Right cardiac atrium (tissue), 5 donors: ENCODE data around the gene ZNF691. TPM values are rescaled to one million over a fixed set of nuclear protein-coding genes. Genes with fewer than 3 reads are reported as not detected.
"Not testable (repeated sequence)": the region's sequence is repeated elsewhere in the genome, so short reads cannot be mapped to it uniquely, and the experiment has no call there.

Experiments used
- ATAC-seq, 2 donors: fragments of 200-7000 bp; cut with Tn5 transposase; one replicate each; pipeline versions ENCODE4 v1.8.0 to v1.9.1; 2020; ENCODE audit warnings: moderate library complexity in 2 of 2, mild to moderate bottlenecking in 1 of 2
- DNase-seq, 3 donors: peaks; one replicate each; pipeline ENCODE4 v3.0.0-alpha.2; 2020
- H3K27ac ChIP-seq: one replicate; pipeline ENCODE4 v1.5.1; 2013; ENCODE audit warnings: mild to moderate bottlenecking, low read length, control low read depth, moderate library complexity
- H3K27me3 ChIP-seq: one replicate; pipeline ENCODE4 v1.6.1; 2013; ENCODE audit not compliant: control insufficient read depth, insufficient read depth
- H3K4me1 ChIP-seq: one replicate; pipeline ENCODE4 v1.6.1; 2013; ENCODE audit warnings: low read length; ENCODE audit not compliant: control insufficient read depth, insufficient read depth
- H3K4me3 ChIP-seq: one replicate; pipeline ENCODE4 v1.5.1; 2013; ENCODE audit warnings: low read length, control low read depth
- H3K9me3 ChIP-seq: one replicate; pipeline ENCODE4 v1.6.1; 2013; ENCODE audit warnings: low read length; ENCODE audit not compliant: control insufficient read depth
- WGBS: extraction: QIAGEN DNeasy Blood & Tissue Kit; methylation state at CpG from one replicate; pipeline ENCODE4 v1.1.7; 2013; 5-methylcytosine and 5-hydroxymethylcytosine counted together
- intact Hi-C, 4 donors: fragments of 100-400 bp; cut with DNase I; formaldehyde crosslinking; loops; one replicate each; pipeline versions ENCODE4 v1.11.0 to v1.14.0; 2022 to 2023
- polyA plus RNA-seq: library from polyadenylated mRNA; stranded (reverse); fragments of 200-250 nt; gene quantifications from one replicate; pipeline ENCODE4 v1.2.3, GENCODE V29; 2013
- total RNA-seq, 4 donors: library from RNA; stranded (reverse); fragmentation: NEBNext Ultra II Directional; extraction: Animal tissue kit (Norgen Biotek cat#: 25700); gene quantifications; one replicate each; pipeline ENCODE4 v1.2.1, GENCODE V29; 2021
- donor health status: healthy with polysubstance abuse.
- donor health status: DM: no; HTN: yes; CAD: no.
- donor health status: DM: no; HTN: no; CAD: no.
- donor health status: DM: no; HTN: yes; CAD: no; lungs with severe emphysema.
- donor health status: DM: yes; HTN: yes; CAD: no.

The ZNF691 gene
- total and polyA plus RNA-seq, 5 donors, result 5.5 to 10.3 (median 8.8) TPM

GRCh38 chr1:42886800-42887199 lies 40.4 kb downstream of the ZNF691 start:
- Histone ChIP-seq H3K4me1 (no peaks in the 10 kb centered on the region), H3K27me3 (no peaks in the 10 kb centered on the region), H3K4me3 (no peak overlapping the region), H3K9me3 (no peaks in the 10 kb centered on the region), H3K27ac (no peak overlapping the region)
- intact Hi-C loops, result no loop called here
- DNase-seq (peak in 2 of 3 donors; percentile 46 to 50), ATAC-seq (no peak)
- 69% methylated on average over 21 of the region's 21 CpGs for WGBS

- DNase-seq (peak in 1 of 3 donors; percentile 54), ATAC-seq (no peak)
- Histone ChIP-seq H3K4me3 (no peak overlapping the region), H3K4me1 (no peaks in the 10 kb centered on the region), H3K9me3 (no peaks in the 10 kb centered on the region), H3K27me3 (no peaks in the 10 kb centered on the region), H3K27ac (no peak overlapping the region)
- WGBS, result 93% methylated on average over 20 of the region's 20 CpGs
- intact Hi-C loops, result no loop called here
Measured at GRCh38 chr1:42887366-42887765, 41.0 kb downstream of the ZNF691 start.

GRCh38 chr1:42888013-42888633 lies 41.7 kb downstream of the ZNF691 start:
- no peak overlapping the region for H3K4me3 ChIP-seq
- H3K27ac ChIP-seq, result no peak overlapping the region
- intact Hi-C loops, result no loop called here
- DNase-seq (peak in 1 of 3 donors; percentile 50), ATAC-seq (no peak)
- no peaks in the 10 kb centered on the region for H3K4me1 ChIP-seq
- no peaks in the 10 kb centered on the region for H3K9me3 ChIP-seq
- 90% methylated on average over 31 of the region's 31 CpGs for WGBS
- H3K27me3 ChIP-seq, result peaks cover under 1% of the 10 kb centered on the region

GRCh38 chr1:42889264-42889663 lies 42.9 kb downstream of the ZNF691 start:
- DNase-seq, result no peak
- ATAC-seq, result no peak
- no peaks in the 10 kb centered on the region for H3K9me3 ChIP-seq

GRCh38 chr1:42891465-42892138 lies 45.2 kb downstream of the ZNF691 start:
- H3K9me3 ChIP-seq, result no peaks in the 10 kb centered on the region
- intact Hi-C loops, result no loop called here
- H3K27me3 ChIP-seq, result peaks cover 3% of the 10 kb centered on the region
- no peak overlapping the region for H3K27ac ChIP-seq
- DNase-seq (no peak), ATAC-seq (no peak)
- no peak overlapping the region for H3K4me3 ChIP-seq
- no peaks in the 10 kb centered on the region for H3K4me1 ChIP-seq
- 61% methylated on average over 5 of the region's 5 CpGs for WGBS

More at GRCh38 chr1:42889264-42889663, 42.9 kb downstream of the ZNF691 start:
- intact Hi-C loops, result no loop called here
- H3K4me3 ChIP-seq, result no peak overlapping the region
- WGBS, result 83% methylated on average over 4 of the region's 4 CpGs
- H3K4me1 ChIP-seq, result no peaks in the 10 kb centered on the region
- H3K27me3 ChIP-seq, result peaks cover 3% of the 10 kb centered on the region
- H3K27ac ChIP-seq, result no peak overlapping the region

GRCh38 chr1:42899960-42900359 lies 53.5 kb downstream of the ZNF691 start:
- H3K4me3 ChIP-seq, H3K27ac ChIP-seq, DNase-seq, H3K27me3 ChIP-seq, H3K9me3 ChIP-seq, H3K4me1 ChIP-seq, ATAC-seq, intact Hi-C loops: not testable (repeated sequence)
- 89% methylated on average over 4 of the region's 4 CpGs for WGBS

Other genes starting within 250 kb of the ZNF691 start
- 10 to 100 TPM; 18.7 to 24.2 (median 19.8) TPM for gene PPIH, start 188.2 kb upstream of the ZNF691 start, total RNA-seq
- 27.5 TPM for gene PPIH, start 188.2 kb upstream of the ZNF691 start, polyA plus RNA-seq
- 100 to 1,000 TPM; 816 to 882 (median 837) TPM for gene YBX1, start 164.2 kb upstream of the ZNF691 start, total RNA-seq
- gene YBX1, start 164.2 kb upstream of the ZNF691 start, polyA plus RNA-seq, result 993 TPM
- gene CLDN19, start 106.4 kb upstream of the ZNF691 start, total RNA-seq, result not detected
- 0.79 TPM for gene CLDN19, start 106.4 kb upstream of the ZNF691 start, polyA plus RNA-seq
- gene P3H1, start 79.6 kb upstream of the ZNF691 start, total RNA-seq, result 10 to 100 TPM; 12.8 to 17.8 (median 15.3) TPM
- 11.1 TPM for gene P3H1, start 79.6 kb upstream of the ZNF691 start, polyA plus RNA-seq
- gene C1orf50, start 79.4 kb upstream of the ZNF691 start, total RNA-seq, result 10 to 100 TPM in 1 of 4 donors, 1 to 10 TPM in 3; 5.9 to 11.3 (median 7.5) TPM
- gene C1orf50, start 79.4 kb upstream of the ZNF691 start, polyA plus RNA-seq, result 3.8 TPM
- gene TMEM269, start 61.6 kb upstream of the ZNF691 start, total RNA-seq, result under 1 TPM in 1 of 4 donors, not detected in 3; 0.06 TPM
- not detected for gene TMEM269, start 61.6 kb upstream of the ZNF691 start, polyA plus RNA-seq
- 1 to 10 TPM; 3.4 to 6.8 (median 5.7) TPM for gene ERMAP, start 29.5 kb upstream of the ZNF691 start, total RNA-seq
- 2.2 TPM for gene ERMAP, start 29.5 kb upstream of the ZNF691 start, polyA plus RNA-seq
- gene SVBP, start 29.2 kb upstream of the ZNF691 start, total RNA-seq, result 10 to 100 TPM; 12.7 to 17.5 (median 13.6) TPM
- gene SVBP, start 29.2 kb upstream of the ZNF691 start, polyA plus RNA-seq, result 28.9 TPM
- 10 to 100 TPM in 3 of 4 donors, 1 to 10 TPM in 1; 8.1 to 25.7 (median 15.2) TPM for gene SLC2A1, start 112.3 kb downstream of the ZNF691 start, total RNA-seq
- gene SLC2A1, start 112.3 kb downstream of the ZNF691 start, polyA plus RNA-seq, result 9.1 TPM